GM18870 (cell line): ENCODE results near the gene C10orf71.

Source experiments
- ATAC-seq: cut with Tn5 transposase; IDR thresholded peaks from one replicate; pipeline ENCODE4 v1.9.1; 2021; ENCODE audit warnings: moderate library complexity; ENCODE audit not compliant: unreplicated experiment

The C10orf71 gene

DNA sequence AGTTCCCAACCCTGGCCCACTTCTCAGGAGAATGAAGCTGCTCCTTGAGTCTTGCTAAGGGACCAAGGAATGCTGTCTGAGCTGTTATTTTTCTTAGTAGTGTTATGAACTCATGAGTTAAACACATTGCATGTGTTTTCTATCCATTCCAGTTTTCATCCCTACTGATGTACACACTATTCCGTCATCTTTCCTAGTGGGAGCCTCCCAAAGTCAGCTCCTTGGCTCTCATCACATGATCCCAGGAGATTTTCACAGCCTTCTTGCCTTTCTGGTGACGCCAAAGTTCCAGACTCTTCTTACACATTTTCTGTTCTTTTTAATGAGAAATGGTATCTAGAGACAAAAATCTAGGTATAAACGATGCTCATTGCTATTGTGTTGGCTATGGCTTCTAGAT, 8.4 kb upstream of the C10orf71 start:
- no peak for ATAC-seq

DNA sequence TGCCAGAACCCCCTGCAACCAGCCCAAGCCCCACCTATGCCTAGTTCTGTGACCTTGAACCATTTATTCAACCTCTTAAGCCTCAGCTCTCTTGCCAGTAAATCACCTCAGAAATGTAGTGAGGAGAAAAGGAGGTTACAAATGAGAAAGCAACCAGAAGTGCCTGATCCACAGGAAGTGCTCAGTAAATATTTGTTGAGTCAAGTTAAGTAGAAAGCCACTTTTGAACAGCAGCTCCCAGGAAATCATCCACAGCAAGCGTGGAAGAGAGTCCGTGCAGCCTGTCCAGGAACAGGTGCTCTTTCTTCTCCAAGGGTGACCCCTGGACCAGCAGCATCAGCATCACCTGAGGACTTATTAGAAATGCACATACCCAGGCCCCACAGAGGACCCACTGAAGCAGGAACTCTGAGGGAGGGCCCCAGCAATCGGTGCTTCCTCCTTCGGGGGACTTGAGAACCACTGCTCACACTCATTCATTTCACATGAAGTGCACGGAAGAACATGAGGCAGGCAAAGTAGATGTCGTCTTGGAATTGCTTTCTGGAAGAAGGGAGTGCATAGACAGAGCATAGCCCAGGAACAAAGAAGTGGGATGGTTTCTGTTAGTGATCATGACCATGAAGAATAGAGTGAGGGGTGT, 6.3 kb upstream of the C10orf71 start:
- no peak for ATAC-seq

DNA sequence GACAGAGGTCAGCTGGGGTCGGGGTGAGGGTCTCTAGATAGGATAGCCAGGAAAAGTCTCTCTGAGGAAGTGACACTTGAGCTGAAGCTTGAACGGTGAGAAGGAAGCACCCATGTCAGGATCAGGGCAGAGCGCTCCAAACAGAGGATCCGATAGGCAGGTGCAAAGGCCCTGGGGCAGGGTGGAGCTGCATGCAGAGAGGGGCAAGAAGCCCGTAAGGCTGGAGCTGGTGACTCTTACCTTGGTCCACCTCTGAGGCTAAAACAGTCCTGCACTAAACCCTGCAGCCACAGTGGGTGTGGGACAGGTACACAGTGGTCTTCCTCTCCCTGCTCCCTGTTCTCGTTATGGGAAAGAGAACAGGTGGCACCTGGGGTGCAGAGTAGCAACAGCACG, 5.8 kb upstream of the C10orf71 start:
- ATAC-seq: no peak

DNA sequence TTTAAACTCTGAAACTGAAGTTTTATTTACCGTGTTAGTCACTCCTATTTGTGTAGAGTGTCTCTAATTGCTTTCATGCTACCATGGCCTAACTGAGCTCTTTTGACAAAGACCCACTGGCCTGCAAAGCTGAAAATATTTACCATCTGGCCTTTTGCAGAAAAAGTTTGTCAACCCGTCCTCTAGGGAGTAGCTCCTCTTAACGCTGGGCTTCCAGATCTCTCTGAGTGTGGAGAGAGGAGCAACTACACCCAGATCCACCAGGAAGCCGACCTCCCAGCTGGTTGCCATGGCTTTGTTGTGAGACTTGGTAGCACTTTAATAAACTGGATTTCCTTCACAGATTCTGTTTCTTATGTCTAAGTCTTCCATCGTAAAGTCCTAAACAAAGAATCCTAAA, 4.2 kb upstream of the C10orf71 start:
- no peak for ATAC-seq

DNA sequence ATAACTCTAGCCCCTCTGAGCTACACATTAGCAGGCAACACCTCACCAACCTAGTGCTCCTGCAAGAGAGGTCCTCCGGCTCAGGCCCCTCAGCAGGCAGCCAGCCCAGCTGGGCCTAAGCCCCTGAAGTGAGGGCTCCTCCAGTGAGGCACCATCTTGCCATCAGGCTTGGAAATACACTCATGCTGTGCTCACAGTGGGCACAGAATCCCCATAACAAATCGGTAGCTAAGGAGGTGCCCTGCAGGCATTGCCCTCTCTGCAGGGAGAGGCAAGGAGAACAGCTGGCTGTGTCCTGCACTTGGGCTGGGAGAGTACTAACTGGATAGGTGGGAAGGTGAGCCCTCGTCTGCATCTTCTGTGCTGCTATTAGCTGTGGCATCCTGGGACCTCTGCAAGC, 3.7 kb upstream of the C10orf71 start:
- no peak for ATAC-seq

DNA sequence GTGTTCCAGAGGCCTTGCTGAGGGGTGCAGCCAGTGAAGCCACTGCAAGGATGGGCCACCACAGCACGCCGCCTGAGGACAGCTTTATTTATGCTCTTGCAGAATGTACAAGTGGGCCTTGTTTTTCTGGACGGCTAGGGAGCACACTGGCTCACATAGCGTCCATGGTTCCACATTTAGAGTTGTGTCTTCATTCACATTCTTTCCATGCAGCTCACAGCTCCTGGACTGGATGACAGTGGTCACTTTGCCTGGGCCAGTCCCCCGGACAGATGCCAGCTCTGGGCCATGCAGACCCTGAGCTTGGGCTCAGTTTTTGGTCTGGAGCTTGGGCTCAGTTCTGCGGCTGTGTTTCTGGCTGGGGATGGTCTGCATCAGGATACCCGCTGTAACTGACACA, 2.6 kb upstream of the C10orf71 start:
- ATAC-seq: no peak

DNA sequence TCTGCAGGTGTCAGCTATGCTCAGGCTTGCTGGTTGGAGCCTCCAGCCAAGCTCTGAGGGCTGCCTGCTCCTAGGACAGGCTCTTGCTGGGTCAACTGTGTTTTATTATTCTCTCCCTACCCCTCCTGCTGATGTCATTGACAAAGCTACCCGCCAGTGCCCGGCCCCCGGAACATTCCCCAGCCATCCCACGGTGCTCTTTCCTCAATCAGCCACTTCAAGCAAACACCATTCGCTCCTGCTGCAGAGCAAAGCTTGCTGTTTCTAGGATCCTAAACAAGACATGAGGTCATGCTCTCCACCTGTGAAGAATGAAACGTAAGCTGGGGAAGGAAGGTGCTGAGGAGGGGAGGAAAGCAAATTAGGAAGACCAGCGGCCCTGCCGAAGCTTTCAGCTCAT, 2.1 kb upstream of the C10orf71 start:
- ATAC-seq: no peak

DNA sequence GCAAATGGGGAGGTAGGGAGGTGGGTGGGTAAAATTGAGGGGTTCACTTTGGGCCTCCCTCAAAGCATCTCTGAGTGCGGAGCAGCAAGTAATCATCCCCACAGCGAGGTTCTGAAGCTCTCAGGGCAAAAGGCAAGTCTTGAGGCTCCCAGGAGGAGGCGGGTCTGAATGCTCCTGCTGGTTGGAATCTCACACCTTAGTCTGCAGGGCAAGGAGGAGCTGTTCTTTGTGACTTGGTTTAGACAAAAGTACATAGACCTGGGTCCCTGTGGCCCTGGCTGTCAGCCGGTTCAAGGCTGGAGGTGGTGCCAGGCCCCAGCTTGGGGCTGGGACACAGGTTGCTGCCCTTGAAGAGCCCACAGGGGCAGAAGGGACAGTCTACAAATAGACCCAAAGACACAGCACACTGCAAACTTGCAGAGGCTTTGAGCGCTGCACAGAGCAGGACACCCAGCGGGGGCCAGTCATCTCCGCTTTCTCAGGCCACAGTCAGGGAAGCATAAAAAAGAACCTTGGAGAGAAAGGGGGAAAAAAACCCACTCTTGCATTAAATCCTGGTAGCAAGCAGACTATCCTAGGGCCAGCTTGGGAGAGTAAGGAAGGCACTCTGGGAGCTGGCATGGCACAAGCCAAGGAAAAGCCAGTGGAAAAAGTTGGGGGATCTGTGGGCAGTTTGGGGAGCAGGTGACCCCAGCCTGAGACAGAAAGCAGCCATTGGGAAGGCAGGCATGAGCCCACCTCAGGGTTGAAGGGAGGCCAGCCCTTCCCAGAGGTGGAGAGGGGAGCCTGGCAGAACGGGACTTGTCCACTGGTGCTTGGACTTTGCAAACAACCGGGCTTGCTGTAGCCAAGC, 926 bp upstream of the C10orf71 start:
- no peak for ATAC-seq

DNA sequence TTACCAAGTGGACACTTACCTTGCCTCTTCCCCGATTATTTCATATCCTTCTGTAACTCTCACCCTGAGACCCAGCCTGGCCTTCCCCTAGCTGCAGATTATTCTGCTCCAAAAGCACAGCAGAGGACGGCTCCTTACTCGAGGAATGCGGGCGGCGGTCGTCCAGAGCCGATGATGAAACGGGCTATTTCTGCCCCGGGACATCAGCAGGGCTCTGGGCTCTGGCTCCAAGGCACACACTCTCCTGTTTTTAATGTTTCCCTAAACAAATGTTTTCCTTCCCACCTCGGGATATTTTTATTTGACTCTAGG, 343 bp upstream of the C10orf71 start:
- no peak for ATAC-seq

DNA sequence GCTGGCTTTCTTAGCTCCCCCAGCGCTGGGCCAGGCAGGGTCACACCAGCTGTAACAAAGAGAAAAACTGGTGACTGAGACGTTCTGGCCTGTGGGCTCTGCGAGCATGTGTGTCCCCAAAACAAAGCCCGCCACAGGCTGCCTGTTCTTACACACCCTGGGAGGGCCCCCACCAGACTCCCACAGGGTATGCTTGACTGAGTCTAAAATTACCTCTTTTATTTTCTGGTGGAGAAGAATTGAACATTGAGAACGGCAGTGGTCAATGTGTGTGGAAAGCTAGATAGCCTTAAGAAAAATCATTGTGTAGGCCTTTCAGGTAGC, 808 bp downstream of the C10orf71 start:
- peak; percentile 29 for ATAC-seq

DNA sequence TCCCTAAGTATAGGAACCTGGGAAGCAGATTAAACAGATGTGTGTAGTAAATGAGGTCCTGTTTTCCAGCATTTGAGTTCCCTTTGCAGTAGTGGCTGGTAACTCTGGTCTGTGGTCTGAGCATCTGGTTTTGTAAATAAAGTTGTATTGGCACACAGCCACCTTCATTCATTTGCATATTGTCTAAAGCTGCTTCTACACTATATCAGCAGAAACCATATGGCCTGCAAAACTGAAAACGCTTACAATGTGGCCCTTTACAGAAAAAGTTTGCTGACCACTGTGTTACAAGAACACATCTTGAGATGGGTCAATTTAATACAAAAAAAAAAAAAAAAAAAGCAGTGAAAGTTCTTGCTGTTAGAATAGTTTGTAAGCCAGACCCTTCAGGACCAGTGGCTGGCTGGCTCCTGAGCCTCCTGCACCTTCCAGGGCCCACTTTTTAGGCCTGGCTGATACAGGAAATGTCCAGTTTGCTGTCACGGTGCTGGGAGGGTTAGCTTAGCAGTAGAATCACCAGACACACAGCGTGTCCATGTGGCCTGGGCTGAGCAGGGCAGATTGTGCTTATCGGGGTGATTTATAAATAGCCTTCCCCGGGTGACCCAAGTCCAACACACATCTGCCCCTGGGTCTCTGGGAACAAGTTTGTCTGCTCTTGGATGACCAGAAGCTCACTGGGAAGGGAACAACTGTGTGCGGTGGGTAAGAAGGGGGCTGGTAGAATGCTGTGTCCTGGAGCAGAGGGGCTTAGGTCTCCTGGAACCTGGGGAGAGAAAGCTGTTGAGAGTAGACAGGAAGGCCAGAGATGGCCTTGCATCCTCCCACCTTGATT, 1.4 kb downstream of the C10orf71 start:
- peak; percentile 75 for ATAC-seq

DNA sequence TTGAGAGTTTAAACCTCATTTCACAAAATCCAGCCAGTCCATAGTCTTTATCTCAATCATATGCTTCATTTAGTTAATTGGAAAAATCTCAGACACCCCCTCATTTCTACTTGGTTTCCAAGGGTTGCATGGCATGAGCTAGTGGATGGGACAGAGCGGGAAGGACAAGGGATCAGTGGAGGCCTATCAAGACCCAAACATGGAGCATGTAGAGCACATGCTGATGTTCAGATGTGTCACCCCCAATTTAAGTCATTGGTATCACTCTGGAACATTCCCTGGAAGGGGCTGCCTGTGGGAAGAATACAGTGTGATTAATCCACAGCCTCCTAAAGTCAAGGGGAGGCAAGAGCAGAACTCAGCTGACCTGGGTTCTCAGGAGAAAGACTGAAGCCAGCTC, 2.3 kb downstream of the C10orf71 start:
- no peak for ATAC-seq

DNA sequence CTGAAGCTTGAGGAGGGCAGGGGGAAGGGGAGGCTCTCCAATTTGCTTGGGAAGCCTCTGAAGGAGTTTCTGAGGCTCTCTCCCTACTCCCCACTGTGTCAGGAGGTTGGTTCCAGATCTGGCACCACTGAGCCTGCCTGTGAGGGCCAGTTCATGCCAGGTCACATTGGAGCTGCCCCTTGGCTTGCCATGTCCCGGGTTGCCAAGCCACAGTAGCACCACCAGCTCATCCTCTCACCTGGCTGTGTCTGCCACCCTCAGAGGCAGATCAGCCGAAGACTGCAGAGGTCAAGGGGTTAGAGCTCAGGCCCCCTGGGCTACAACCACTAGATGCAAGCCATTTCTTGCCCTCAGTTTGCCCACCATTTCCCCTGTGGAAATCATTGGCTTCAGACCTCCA, 3.1 kb downstream of the C10orf71 start:
- ATAC-seq: no peak

DNA sequence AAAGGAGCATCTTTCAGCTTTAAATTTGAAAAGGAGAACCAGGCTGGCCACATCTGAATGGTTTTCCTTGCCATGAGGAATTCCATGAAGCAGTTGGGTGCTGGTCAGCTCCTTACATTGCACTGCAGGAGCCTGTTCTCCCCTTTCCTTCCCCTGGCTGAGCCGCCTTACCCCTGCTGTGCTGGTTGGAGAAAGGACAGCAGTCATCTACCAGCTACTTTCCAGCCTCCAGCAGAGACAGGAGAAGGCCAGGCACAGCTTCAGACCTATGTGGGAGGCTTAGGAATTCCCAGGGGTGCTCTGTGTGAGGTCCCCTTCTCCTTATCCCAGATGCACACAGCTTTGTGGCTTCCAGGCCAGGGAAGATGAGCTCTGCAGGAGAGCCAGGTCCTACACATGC, 4.7 kb downstream of the C10orf71 start:
- ATAC-seq: no peak

DNA sequence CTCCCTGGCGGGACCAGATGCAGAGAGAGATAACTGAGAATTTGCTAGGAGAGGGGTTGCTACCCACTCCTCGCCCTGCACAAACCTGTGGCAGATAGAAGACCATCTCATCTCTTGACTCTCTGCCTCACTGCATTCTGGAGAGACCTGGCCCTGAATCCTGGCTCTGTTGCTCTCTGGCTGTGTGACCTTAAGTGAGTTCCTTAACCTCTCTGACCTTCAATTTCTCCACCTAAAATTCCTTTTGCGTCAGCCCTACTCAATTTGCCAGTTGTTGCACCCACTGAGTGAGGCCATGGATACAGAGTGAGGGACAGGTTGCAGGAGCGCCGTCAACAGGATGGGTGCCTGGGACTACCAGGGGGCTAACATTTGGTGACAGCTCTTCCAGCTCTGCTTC, 5.2 kb downstream of the C10orf71 start:
- no peak for ATAC-seq

DNA sequence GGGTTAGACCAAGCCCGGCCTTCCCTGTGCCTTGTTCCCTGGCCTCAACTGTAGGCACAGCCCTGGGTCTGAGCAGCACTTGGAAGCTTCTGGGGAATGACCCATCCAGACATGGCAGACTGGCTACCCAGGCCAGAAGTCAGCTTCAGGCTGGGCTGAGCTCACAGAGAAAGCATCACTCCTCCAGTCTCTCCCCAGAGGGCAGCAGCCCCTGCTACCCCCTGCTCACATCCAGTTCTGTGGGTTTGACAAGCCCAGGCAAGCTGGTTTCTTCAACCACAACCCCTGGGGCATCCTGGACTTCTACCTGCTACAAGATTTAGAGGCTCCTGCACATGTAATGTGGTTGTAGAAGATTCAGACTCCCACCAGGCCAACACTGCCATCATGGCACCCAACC, 9.0 kb downstream of the C10orf71 start:
- no peak for ATAC-seq

DNA sequence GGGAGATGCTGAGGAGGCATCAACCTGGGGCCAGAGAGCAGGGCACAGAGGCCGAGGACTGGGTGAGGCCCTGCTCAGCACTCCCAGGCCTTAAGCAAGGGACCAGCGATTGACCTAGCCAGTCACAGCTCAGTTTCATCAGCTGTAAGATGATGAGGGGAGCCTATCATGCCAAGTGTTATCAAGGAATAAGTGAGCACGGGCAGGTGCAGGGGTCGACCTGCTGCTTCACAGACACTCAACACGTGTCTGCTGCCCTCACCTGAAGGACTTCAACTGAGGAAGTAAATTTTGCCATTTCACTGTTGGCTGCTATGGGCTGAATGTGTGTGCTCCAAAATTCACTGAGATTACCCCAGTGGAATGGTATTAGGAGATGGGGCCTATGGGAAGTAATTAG, 9.9 kb downstream of the C10orf71 start:
- no peak for ATAC-seq

DNA sequence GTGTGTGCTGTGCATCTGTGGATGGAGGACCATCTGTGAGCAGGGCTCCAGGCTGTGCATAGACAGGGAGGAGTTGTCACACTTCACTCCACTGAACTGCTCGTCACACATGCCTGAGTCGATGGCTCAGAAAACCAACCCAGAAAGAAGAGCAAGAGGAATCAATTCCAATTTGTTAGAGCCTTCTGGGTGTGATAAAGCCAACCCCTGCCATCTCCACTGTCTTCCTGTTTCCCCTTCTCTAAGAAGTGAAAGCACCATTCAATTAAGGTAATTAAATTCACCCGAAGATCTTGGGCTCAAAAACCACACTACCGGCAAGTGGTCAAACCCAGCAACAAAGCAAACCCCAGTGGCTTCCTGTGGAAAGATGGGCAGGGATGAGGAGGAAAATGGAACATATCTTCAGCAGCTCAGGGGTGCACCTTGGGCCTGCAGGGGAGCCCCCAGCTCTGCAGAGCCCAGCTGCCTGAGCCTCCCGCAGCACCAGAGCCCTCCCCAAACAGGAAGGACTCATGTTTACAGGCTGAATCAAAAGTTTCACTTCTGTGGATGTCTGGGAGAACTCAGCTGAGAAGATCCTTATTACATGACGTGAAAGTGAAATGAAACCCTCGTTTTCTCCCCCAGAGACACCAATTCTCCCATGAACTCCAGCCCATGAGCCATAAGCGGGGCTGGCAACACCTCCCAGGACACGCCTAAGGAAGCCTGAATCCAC, 10.9 kb downstream of the C10orf71 start:
- ATAC-seq: peak; percentile 41

DNA sequence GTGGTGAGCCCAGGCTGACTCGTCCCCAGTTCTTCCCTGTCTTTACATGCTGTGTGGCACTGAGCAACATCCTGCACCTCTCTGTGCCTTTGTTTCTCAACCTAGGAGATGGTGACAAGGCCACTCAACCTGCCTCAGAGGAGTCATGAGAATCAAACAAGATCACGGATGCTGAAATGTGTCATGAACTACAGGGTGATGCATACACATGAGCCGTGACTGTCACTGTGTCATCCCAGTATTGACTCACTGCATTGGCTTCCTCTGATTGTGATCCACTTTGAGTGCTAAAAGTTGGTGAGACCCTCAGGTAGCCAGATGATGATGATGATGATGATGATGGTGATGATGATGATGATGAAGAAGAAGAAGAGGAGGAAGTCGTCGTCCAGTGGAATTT, 11.5 kb downstream of the C10orf71 start:
- ATAC-seq: no peak

DNA sequence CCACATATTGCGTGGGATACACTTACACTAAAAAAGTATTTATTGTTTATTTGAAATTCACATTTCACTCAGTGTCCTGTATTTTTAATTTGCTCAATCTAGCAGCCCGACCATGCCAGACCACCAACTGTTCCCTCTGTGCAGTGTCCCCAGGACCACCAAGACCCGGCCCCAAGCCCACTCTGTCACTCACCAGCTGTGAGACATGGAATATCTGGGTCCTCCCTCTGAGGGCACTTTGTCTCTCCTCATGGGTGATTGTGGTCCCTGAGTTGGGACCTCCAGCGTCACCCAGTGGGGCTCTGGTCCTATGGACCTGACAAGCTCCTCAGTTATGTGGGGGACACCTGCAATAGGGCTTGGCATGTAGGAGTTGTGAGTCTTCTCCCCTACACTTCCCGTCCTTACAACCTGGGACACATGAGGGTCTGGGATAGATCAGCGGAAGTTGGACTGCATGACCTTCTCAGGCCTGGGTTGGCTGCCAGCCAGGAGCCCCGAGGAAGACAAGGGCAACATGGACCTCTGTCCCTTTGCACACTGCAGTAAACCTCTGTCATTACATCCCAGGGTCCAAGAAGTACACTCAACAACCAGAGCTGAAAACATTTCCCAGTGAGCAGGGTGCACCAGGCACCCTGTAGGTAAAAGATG, 12.1 kb downstream of the C10orf71 start:
- ATAC-seq: no peak
